Trophoblast cell (in vitro differentiated cells and primary cell): Measurements from ENCODE around the gene PROZ.

Experiments used
- DNase-seq, 2 donors: peaks; one replicate each; pipeline ENCODE4 v3.0.0-alpha.2; 2016
- H2AFZ ChIP-seq: 2 replicates; pipeline ENCODE4 v1.6.1; 2013; ENCODE audit warnings: low read length, moderate library complexity, mild to moderate bottlenecking; ENCODE audit not compliant: insufficient read depth, poor library complexity
- H2AK5ac ChIP-seq: 2 replicates; pipeline ENCODE4 v1.6.1; 2013; ENCODE audit warnings: mild to moderate bottlenecking, low read length
- H2BK120ac ChIP-seq: 2 replicates; pipeline ENCODE4 v1.6.1; 2013; ENCODE audit warnings: low read length, mild to moderate bottlenecking, moderate library complexity; ENCODE audit not compliant: insufficient read depth, poor library complexity
- H2BK12ac ChIP-seq: 2 replicates; pipeline ENCODE4 v1.6.1; 2013; ENCODE audit warnings: mild to moderate bottlenecking, low read length, moderate library complexity
- H2BK5ac ChIP-seq: 2 replicates; pipeline ENCODE4 v1.6.1; 2013; ENCODE audit warnings: low read length, low read depth, moderate library complexity, mild to moderate bottlenecking; ENCODE audit not compliant: poor library complexity
- H3K14ac ChIP-seq: 2 replicates; pipeline ENCODE4 v1.6.1; 2013; ENCODE audit warnings: mild to moderate bottlenecking, low read length
- H3K18ac ChIP-seq: 2 replicates; pipeline ENCODE4 v1.6.1; 2013; ENCODE audit warnings: mild to moderate bottlenecking, low read length
- H3K23ac ChIP-seq: 2 replicates; pipeline ENCODE4 v1.6.1; 2013; ENCODE audit warnings: low read length
- H3K27ac ChIP-seq: 2 replicates; pipeline ENCODE4 v1.5.1; 2013; ENCODE audit warnings: low read depth, mild to moderate bottlenecking, inconsistent platforms, low read length, moderate library complexity
- H3K27me3 ChIP-seq: 2 replicates; pipeline ENCODE4 v1.6.1; 2013; ENCODE audit warnings: inconsistent platforms, mild to moderate bottlenecking, low read length, moderate library complexity; ENCODE audit not compliant: insufficient read depth
- H3K36me3 ChIP-seq, 2 experiments: 1 replicate in 1 of 2; 2 replicates in 1 of 2; pipeline ENCODE4 v1.6.1; 2013; ENCODE audit warnings: low read length in 2 of 2, mild to moderate bottlenecking in 2 of 2, moderate library complexity in 1 of 2; ENCODE audit not compliant: insufficient read depth in 2 of 2, control insufficient read depth in 1 of 2
- H3K4ac ChIP-seq: 2 replicates; pipeline ENCODE4 v1.6.1; 2013; ENCODE audit warnings: low read depth, mild to moderate bottlenecking, low read length, moderate library complexity
- H3K4me1 ChIP-seq, 2 experiments: 1 replicate in 1 of 2; 2 replicates in 1 of 2; pipeline ENCODE4 v1.6.1; 2013; ENCODE audit warnings: low read length in 2 of 2, mild to moderate bottlenecking in 2 of 2, moderate library complexity in 1 of 2; ENCODE audit not compliant: insufficient read depth in 2 of 2, control insufficient read depth in 1 of 2
- H3K4me2 ChIP-seq: 2 replicates; pipeline ENCODE4 v1.6.1; 2013; ENCODE audit warnings: inconsistent platforms, mild to moderate bottlenecking, low read length, moderate library complexity
- H3K4me3 ChIP-seq: 2 replicates; pipeline ENCODE4 v1.5.1; 2013; ENCODE audit warnings: mild to moderate bottlenecking, low read depth, low read length, inconsistent platforms
- H3K79me1 ChIP-seq: one replicate; pipeline ENCODE4 v1.6.1; 2013; ENCODE audit warnings: low read length
- H3K79me2 ChIP-seq: 2 replicates; pipeline ENCODE4 v1.6.1; 2013; ENCODE audit warnings: low read length, mild to moderate bottlenecking; ENCODE audit not compliant: control insufficient read depth, insufficient read depth, poor library complexity
- H3K9ac ChIP-seq: 2 replicates; pipeline ENCODE4 v1.6.1; 2013; ENCODE audit warnings: mild to moderate bottlenecking, low read length
- H3K9me3 ChIP-seq: 2 replicates; pipeline ENCODE4 v1.6.1; 2013; ENCODE audit warnings: low read depth, mild to moderate bottlenecking, control low read depth, inconsistent platforms, low read length; ENCODE audit not compliant: insufficient read depth
- H4K12ac ChIP-seq: 2 replicates; pipeline ENCODE4 v1.6.1; 2013; ENCODE audit warnings: low read depth, mild to moderate bottlenecking, low read length, moderate library complexity
- H4K8ac ChIP-seq: 2 replicates; pipeline ENCODE4 v1.6.1; 2013; ENCODE audit warnings: low read depth, mild to moderate bottlenecking, low read length, moderate library complexity
- H4K91ac ChIP-seq: one replicate; pipeline ENCODE4 v1.6.1; 2013; ENCODE audit warnings: low read depth, mild to moderate bottlenecking, low read length, moderate library complexity
- WGBS: extraction: QIAGEN DNeasy Blood & Tissue Kit; methylation state at CpG from one replicate; pipeline ENCODE4 v1.1.7; 2013; ENCODE audit warnings: missing lambda C conversion rate; ENCODE audit not compliant: insufficient read length, insufficient coverage; ENCODE audit errors: extremely low coverage; 5-methylcytosine and 5-hydroxymethylcytosine counted together

The PROZ gene

GRCh38 chr13:113179374-113180230, 21.2 kb downstream of the PROZ start:
- Histone ChIP-seq H2AFZ (no peak overlapping the region), H3K79me2 (no peaks in the 10 kb centered on the region), H3K9me3 (no peaks in the 10 kb centered on the region), H3K79me1 (no peaks in the 10 kb centered on the region), H3K18ac (no peak overlapping the region), H3K36me3 (peaks cover 39 to 53% of the 10 kb centered on the region in 2 experiments), H2BK120ac (no peak overlapping the region), H3K23ac (no peak overlapping the region), H3K27ac (no peak overlapping the region), H3K4ac (no peak overlapping the region), H3K9ac (no peak overlapping the region), H2BK12ac (no peak overlapping the region), H3K4me1 (no peaks in the 10 kb centered on the region), H3K27me3 (no peaks in the 10 kb centered on the region), H3K4me3 (no peak overlapping the region), H2AK5ac (no peak overlapping the region), H4K8ac (no peak overlapping the region), H3K4me2 (no peak overlapping the region), H3K14ac (no peak overlapping the region), H4K12ac (no peak overlapping the region), H4K91ac (no peak overlapping the region), H2BK5ac (no peak overlapping the region)
- DNase-seq: no peak
- WGBS: no CpG with 5 or more reads among the region's 28 CpGs

- DNase-seq: no peak
- Histone ChIP-seq H2AFZ (no peak overlapping the region), H2BK120ac (no peak overlapping the region), H4K91ac (no peak overlapping the region), H3K4me1 (peaks cover 0 to under 1% of the 10 kb centered on the region in 2 experiments), H3K79me2 (no peaks in the 10 kb centered on the region), H2BK5ac (no peak overlapping the region), H2AK5ac (no peak overlapping the region), H3K9me3 (no peaks in the 10 kb centered on the region), H3K4ac (no peak overlapping the region), H4K12ac (no peak overlapping the region), H2BK12ac (no peak overlapping the region), H3K4me3 (no peak overlapping the region), H3K27ac (no peak overlapping the region), H3K14ac (no peak overlapping the region), H4K8ac (no peak overlapping the region), H3K23ac (no peak overlapping the region), H3K18ac (no peak overlapping the region), H3K36me3 (peaks cover 28 to 41% of the 10 kb centered on the region in 2 experiments), H3K9ac (no peak overlapping the region), H3K4me2 (no peak overlapping the region), H3K79me1 (no peaks in the 10 kb centered on the region), H3K27me3 (no peaks in the 10 kb centered on the region)
- no CpG with 5 or more reads among the region's 4 CpGs for WGBS
Observed at GRCh38 chr13:113182046-113182445, 23.6 kb downstream of the PROZ start.

- H3K27me3 ChIP-seq: no peaks in the 10 kb centered on the region
- H2AFZ ChIP-seq: no peak overlapping the region
- no peak overlapping the region for H4K8ac ChIP-seq
- H3K4me1 ChIP-seq: peaks cover 0 to 4% of the 10 kb centered on the region in 2 experiments
- no peaks in the 10 kb centered on the region for H3K79me2 ChIP-seq
- WGBS: no CpG with 5 or more reads among the region's 14 CpGs
- no peak overlapping the region for H3K4me2 ChIP-seq
- no peaks in the 10 kb centered on the region for H3K9me3 ChIP-seq
- H3K4me3 ChIP-seq: no peak overlapping the region
- H3K36me3 ChIP-seq: peaks cover 33 to 42% of the 10 kb centered on the region in 2 experiments
- H4K91ac ChIP-seq: no peak overlapping the region
- no peak overlapping the region for H3K23ac ChIP-seq
- H2BK120ac ChIP-seq: no peak overlapping the region
- no peak overlapping the region for H3K14ac ChIP-seq
- no peak overlapping the region for H2AK5ac ChIP-seq
- no peak overlapping the region for H3K4ac ChIP-seq
- H2BK12ac ChIP-seq: no peak overlapping the region
- no peak overlapping the region for H3K27ac ChIP-seq
- no peak overlapping the region for H2BK5ac ChIP-seq
- H3K79me1 ChIP-seq: no peaks in the 10 kb centered on the region
- no peak overlapping the region for H3K18ac ChIP-seq
- no peak overlapping the region for H4K12ac ChIP-seq
- no peak overlapping the region for H3K9ac ChIP-seq
- DNase-seq: no peak
Observed at GRCh38 chr13:113183450-113184129, 25.1 kb downstream of the PROZ start.

- Histone ChIP-seq H3K14ac (no peak overlapping the region), H4K12ac (no peak overlapping the region), H2AK5ac (no peak overlapping the region), H2BK120ac (no peak overlapping the region), H3K18ac (no peak overlapping the region), H3K79me2 (no peaks in the 10 kb centered on the region), H3K27me3 (no peaks in the 10 kb centered on the region), H2BK5ac (no peak overlapping the region), H2AFZ (no peak overlapping the region), H3K4ac (no peak overlapping the region), H4K91ac (no peak overlapping the region), H3K36me3 (peaks cover 29 to 38% of the 10 kb centered on the region in 2 experiments), H3K23ac (no peak overlapping the region), H4K8ac (no peak overlapping the region), H3K79me1 (no peaks in the 10 kb centered on the region), H3K4me1 (peaks cover 0 to 4% of the 10 kb centered on the region in 2 experiments), H3K4me3 (no peak overlapping the region), H2BK12ac (no peak overlapping the region), H3K27ac (no peak overlapping the region), H3K9me3 (no peaks in the 10 kb centered on the region), H3K9ac (no peak overlapping the region), H3K4me2 (no peak overlapping the region)
- no peak for DNase-seq
- no CpG with 5 or more reads among the region's 22 CpGs for WGBS
Observed at GRCh38 chr13:113184568-113185440, 26.4 kb downstream of the PROZ start.
